Upper lobe of left lung (tissue), 4 donors: ENCODE results near the gene LRRC45.

Experiments
- EP300 ChIP-seq, 4 donors: sonication (generic); formaldehyde crosslinking; IDR thresholded peaks; one replicate each; pipeline ENCODE4 v1.5.1; 2017; ENCODE audit warnings: antibody characterized with exemption in 4 of 4, control low read depth in 2 of 4
- POLR2A ChIP-seq, 4 donors: fragments of 450-650 bp; IDR thresholded peaks; one replicate each; pipeline ENCODE4 v1.5.1; 2016 to 2017; ENCODE audit warnings: antibody characterized with exemption in 4 of 4, mild to moderate bottlenecking in 2 of 4
- POLR2AphosphoS5 ChIP-seq, 2 donors: sonication (generic); formaldehyde crosslinking; IDR thresholded peaks; one replicate each; pipeline ENCODE4 v1.5.1; 2017; ENCODE audit warnings: antibody characterized with exemption in 2 of 2
- TF ChIP-seq, protein P1 (sequence below), 6 experiments: fragments of 450-650 bp in 4 of 6; fragments of 200-600 bp in 2 of 6; sonication (generic) in 2 of 6; IDR thresholded peaks; one replicate each; pipeline ENCODE4 v1.5.1; 2016 to 2019; ENCODE audit warnings: antibody characterized with exemption in 6 of 6

DNA sequence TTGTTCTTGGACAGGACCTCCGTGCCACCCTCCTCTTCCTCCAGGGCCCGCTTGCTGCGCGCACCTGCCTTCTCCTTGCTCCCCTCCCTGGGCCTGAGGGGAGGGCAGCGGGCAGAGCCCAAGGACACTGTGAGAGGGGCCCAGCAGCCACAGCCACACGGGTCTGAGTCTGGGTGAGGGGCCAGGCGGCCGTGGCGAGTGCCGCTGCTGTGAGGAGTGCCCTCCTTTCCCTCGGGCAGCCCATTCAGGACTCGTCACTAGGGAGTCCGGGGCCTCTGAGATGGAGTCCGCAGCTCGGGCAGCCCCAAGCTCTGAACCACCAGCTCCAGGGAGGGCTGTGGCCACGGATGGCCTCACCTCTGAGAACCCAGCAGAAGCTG, 36.9 kb downstream of the LRRC45 start:
- TF ChIP-seq, protein P1, sequence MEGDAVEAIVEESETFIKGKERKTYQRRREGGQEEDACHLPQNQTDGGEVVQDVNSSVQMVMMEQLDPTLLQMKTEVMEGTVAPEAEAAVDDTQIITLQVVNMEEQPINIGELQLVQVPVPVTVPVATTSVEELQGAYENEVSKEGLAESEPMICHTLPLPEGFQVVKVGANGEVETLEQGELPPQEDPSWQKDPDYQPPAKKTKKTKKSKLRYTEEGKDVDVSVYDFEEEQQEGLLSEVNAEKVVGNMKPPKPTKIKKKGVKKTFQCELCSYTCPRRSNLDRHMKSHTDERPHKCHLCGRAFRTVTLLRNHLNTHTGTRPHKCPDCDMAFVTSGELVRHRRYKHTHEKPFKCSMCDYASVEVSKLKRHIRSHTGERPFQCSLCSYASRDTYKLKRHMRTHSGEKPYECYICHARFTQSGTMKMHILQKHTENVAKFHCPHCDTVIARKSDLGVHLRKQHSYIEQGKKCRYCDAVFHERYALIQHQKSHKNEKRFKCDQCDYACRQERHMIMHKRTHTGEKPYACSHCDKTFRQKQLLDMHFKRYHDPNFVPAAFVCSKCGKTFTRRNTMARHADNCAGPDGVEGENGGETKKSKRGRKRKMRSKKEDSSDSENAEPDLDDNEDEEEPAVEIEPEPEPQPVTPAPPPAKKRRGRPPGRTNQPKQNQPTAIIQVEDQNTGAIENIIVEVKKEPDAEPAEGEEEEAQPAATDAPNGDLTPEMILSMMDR (IDR thresholded peaks at IDR 0.05): no peak
- TF ChIP-seq POLR2AphosphoS5 (IDR thresholded peaks at IDR 0.05) (no peak), POLR2A (IDR thresholded peaks at IDR 0.05) (no peak), EP300 (IDR thresholded peaks at IDR 0.05) (no peak)
